ENCODE measurements around the gene EPN1.
"Not testable (repeated sequence)": the region's sequence is repeated elsewhere in the genome, so short reads cannot be mapped to it uniquely, and the experiment has no call there.

EPN1 gene

GRCh38 chr19:55704494-55705245 lies 29.6 kb downstream of the EPN1 start:
- Histone ChIP-seq H3K9ac (ENCODE audit: low read length) (no peak overlapping the region), H3K4me1 (ENCODE audit: insufficient read depth, low read length) (no peaks in the 10 kb centered on the region), H3K27me3 (ENCODE audit: control insufficient read depth in 1 of 2, insufficient read depth in 2 of 2, low read length in 2 of 2) (no peaks in the 10 kb centered on the region), H3K36me3 (ENCODE audit: insufficient read depth, low read length) (peaks cover 6% of the 10 kb centered on the region), H3K9me3 (ENCODE audit: low read length) (no peaks in the 10 kb centered on the region), H3K27ac (ENCODE audit: low read depth, low read length) (no peak overlapping the region), H3K4me3 (ENCODE audit: low read depth in 1 of 2, low read length in 2 of 2) (no peak overlapping the region)

DNA sequence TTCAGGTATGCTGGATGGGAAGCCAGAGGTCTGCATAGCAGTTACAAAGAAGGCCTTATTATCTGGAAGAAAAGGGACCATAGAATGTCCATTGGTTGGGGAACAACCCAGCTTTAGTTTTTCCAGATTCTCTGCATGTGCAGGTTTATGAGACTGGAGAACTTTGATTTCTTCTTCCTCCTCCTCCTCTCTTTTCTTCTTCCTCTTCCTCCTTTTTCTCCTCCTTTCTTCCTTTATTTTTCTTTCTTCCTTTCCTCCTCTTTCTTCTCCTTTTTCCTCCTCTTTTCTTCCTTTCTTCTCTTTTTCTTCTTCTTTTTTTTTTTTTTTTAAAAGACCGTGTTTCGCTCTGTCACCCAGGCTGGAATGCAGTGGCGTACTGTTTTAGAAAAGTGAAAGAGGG lies 30.9 kb downstream of the EPN1 start:
- Histone ChIP-seq H3K27ac (ENCODE audit: low read depth, low read length) (no peak overlapping the region), H3K4me1 (ENCODE audit: insufficient read depth, low read length) (no peaks in the 10 kb centered on the region), H3K9ac (ENCODE audit: low read length) (no peak overlapping the region), H3K27me3 (ENCODE audit: control insufficient read depth in 1 of 2, insufficient read depth in 2 of 2, low read length in 2 of 2) (no peaks in the 10 kb centered on the region), H3K36me3 (ENCODE audit: insufficient read depth, low read length) (no peaks in the 10 kb centered on the region), H3K4me3 (ENCODE audit: low read depth in 1 of 2, low read length in 2 of 2) (no peak overlapping the region), H3K9me3 (ENCODE audit: low read length) (no peaks in the 10 kb centered on the region)

GRCh38 chr19:55711719-55712118 lies 36.7 kb downstream of the EPN1 start:
- no peak overlapping the region for H3K9ac ChIP-seq (ENCODE audit: low read length)
- no peaks in the 10 kb centered on the region for H3K27me3 ChIP-seq (ENCODE audit: control insufficient read depth in 1 of 2, insufficient read depth in 2 of 2, low read length in 2 of 2)
- H3K4me3 ChIP-seq (ENCODE audit: low read depth in 1 of 2, low read length in 2 of 2), result no peak overlapping the region
- no peaks in the 10 kb centered on the region for H3K9me3 ChIP-seq (ENCODE audit: low read length)
- no peaks in the 10 kb centered on the region for H3K4me1 ChIP-seq (ENCODE audit: insufficient read depth, low read length)
- no peaks in the 10 kb centered on the region for H3K36me3 ChIP-seq (ENCODE audit: insufficient read depth, low read length)
- H3K27ac ChIP-seq (ENCODE audit: low read depth, low read length), result no peak overlapping the region

GRCh38 chr19:55712804-55713631 lies 38.0 kb downstream of the EPN1 start:
- H3K9me3 ChIP-seq (ENCODE audit: low read length), result no peaks in the 10 kb centered on the region
- no peaks in the 10 kb centered on the region for H3K4me1 ChIP-seq (ENCODE audit: insufficient read depth, low read length)
- H3K4me3 ChIP-seq (ENCODE audit: low read depth in 1 of 2, low read length in 2 of 2), result no peak overlapping the region
- H3K9ac ChIP-seq (ENCODE audit: low read length), result no peak overlapping the region
- no peaks in the 10 kb centered on the region for H3K27me3 ChIP-seq (ENCODE audit: control insufficient read depth in 1 of 2, insufficient read depth in 2 of 2, low read length in 2 of 2)
- no peak overlapping the region for H3K27ac ChIP-seq (ENCODE audit: low read depth, low read length)
- no peaks in the 10 kb centered on the region for H3K36me3 ChIP-seq (ENCODE audit: insufficient read depth, low read length)

GRCh38 chr19:55716531-55716930 lies 41.5 kb downstream of the EPN1 start:
- Histone ChIP-seq H3K9me3 (ENCODE audit: low read length) (no peaks in the 10 kb centered on the region), H3K4me3 (ENCODE audit: low read depth in 1 of 2, low read length in 2 of 2) (no peak overlapping the region), H3K27ac (ENCODE audit: low read depth, low read length) (no peak overlapping the region), H3K4me1 (ENCODE audit: insufficient read depth, low read length) (no peaks in the 10 kb centered on the region), H3K36me3 (ENCODE audit: insufficient read depth, low read length) (no peaks in the 10 kb centered on the region), H3K27me3 (ENCODE audit: control insufficient read depth in 1 of 2, insufficient read depth in 2 of 2, low read length in 2 of 2) (peaks cover 4 to 7% of the 10 kb centered on the region in 2 donors), H3K9ac (ENCODE audit: low read length) (no peak overlapping the region)

- Histone ChIP-seq H3K4me1 (ENCODE audit: insufficient read depth, low read length) (no peaks in the 10 kb centered on the region), H3K27ac (ENCODE audit: low read depth, low read length) (no peak overlapping the region), H3K36me3 (ENCODE audit: insufficient read depth, low read length) (no peaks in the 10 kb centered on the region), H3K9ac (ENCODE audit: low read length) (no peak overlapping the region), H3K4me3 (ENCODE audit: low read depth in 1 of 2, low read length in 2 of 2) (no peak overlapping the region), H3K9me3 (ENCODE audit: low read length) (no peaks in the 10 kb centered on the region), H3K27me3 (ENCODE audit: control insufficient read depth in 1 of 2, insufficient read depth in 2 of 2, low read length in 2 of 2) (peaks cover 4 to 7% of the 10 kb centered on the region in 2 donors)
These were observed 42.2 kb downstream of the EPN1 start for GRCh38 chr19:55717251-55717650.

DNA sequence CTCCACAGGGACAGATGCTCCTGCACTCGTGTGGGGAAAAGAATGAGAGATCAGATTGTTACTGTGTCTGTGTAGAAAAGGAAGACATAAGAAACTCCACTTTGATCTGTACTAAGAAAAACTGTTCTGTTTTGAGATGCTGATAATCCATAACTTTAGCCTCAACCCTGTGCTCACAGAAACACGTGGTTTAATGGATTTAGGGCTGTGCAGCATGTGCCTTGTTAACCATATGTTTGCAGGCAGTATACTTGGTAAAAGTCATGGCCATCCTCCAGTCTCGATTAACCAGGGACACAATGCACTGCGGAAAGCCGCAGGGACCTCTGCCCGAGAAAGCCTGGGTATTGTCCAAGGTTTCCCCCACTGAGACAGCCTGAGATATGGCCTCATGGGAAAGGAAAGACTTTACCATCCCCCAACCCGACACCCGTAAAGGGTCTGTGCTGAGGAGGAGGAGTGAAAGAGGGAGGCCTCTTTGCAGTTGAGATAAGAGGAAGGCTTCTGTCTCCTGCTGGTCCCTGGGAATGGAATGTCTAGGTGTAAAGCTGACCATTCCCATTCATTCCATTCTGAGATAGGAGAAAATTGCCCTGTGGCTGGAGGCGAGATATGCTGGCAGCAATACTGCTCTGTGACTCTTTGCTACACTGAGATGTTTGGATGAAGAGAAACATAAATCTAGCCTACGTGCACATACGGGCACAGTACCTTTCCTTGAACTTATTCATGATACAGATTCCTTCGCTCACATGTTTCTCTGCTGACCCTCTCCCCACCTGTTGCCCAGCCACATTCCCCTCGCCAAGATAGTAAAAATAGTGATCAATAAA lies 43.1 kb downstream of the EPN1 start:
- not testable (repeated sequence) for H3K9ac ChIP-seq (ENCODE audit: low read length); H3K36me3 ChIP-seq (ENCODE audit: insufficient read depth, low read length); H3K27me3 ChIP-seq (ENCODE audit: control insufficient read depth in 1 of 2, insufficient read depth in 2 of 2, low read length in 2 of 2); H3K9me3 ChIP-seq (ENCODE audit: low read length); H3K4me3 ChIP-seq (ENCODE audit: low read depth in 1 of 2, low read length in 2 of 2); H3K27ac ChIP-seq (ENCODE audit: low read depth, low read length); H3K4me1 ChIP-seq (ENCODE audit: insufficient read depth, low read length)

DNA sequence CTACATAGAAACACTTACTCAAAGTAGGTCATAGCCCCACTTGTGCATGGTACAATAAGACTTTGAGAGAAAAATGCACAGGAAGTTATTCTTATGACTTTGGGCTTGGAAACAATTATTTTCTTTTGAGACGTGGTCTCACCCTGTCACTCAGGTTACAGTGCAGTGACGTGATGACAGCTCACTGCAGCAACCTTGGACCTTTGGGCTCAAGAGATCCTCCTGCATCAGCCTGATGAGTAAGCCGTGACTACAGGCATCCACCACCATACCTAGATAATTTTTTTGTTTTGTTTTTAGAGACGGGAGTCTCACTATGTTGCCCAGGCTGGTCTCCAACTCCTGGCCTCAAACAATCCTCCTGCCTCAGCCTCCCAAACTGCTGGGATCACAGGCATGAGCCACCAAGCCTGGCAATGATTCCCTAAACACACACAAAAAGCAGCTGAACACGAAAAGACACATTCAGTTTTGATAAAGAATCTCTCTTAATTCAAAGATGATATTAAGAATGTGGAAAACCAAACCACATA lies 45.3 kb downstream of the EPN1 start:
- H3K36me3 ChIP-seq (ENCODE audit: insufficient read depth, low read length), result no peaks in the 10 kb centered on the region
- H3K27me3 ChIP-seq (ENCODE audit: control insufficient read depth in 1 of 2, insufficient read depth in 2 of 2, low read length in 2 of 2), result peaks cover 4 to 7% of the 10 kb centered on the region in 2 donors
- no peak overlapping the region for H3K27ac ChIP-seq (ENCODE audit: low read depth, low read length)
- H3K4me3 ChIP-seq (ENCODE audit: low read depth in 1 of 2, low read length in 2 of 2), result no peak overlapping the region
- H3K9ac ChIP-seq (ENCODE audit: low read length), result no peak overlapping the region
- H3K9me3 ChIP-seq (ENCODE audit: low read length), result no peaks in the 10 kb centered on the region
- no peaks in the 10 kb centered on the region for H3K4me1 ChIP-seq (ENCODE audit: insufficient read depth, low read length)

GRCh38 chr19:55720801-55721200 lies 45.8 kb downstream of the EPN1 start:
- Histone ChIP-seq H3K4me1 (ENCODE audit: insufficient read depth, low read length) (no peaks in the 10 kb centered on the region), H3K27ac (ENCODE audit: low read depth, low read length) (no peak overlapping the region), H3K9ac (ENCODE audit: low read length) (no peak overlapping the region), H3K9me3 (ENCODE audit: low read length) (no peaks in the 10 kb centered on the region), H3K4me3 (ENCODE audit: low read depth in 1 of 2, low read length in 2 of 2) (no peak overlapping the region), H3K27me3 (ENCODE audit: control insufficient read depth in 1 of 2, insufficient read depth in 2 of 2, low read length in 2 of 2) (peaks cover 4 to 7% of the 10 kb centered on the region in 2 donors), H3K36me3 (ENCODE audit: insufficient read depth, low read length) (no peaks in the 10 kb centered on the region)

- Histone ChIP-seq H3K4me1 (ENCODE audit: insufficient read depth, low read length) (no peaks in the 10 kb centered on the region), H3K36me3 (ENCODE audit: insufficient read depth, low read length) (no peaks in the 10 kb centered on the region), H3K4me3 (ENCODE audit: low read depth in 1 of 2, low read length in 2 of 2) (no peak overlapping the region), H3K27me3 (ENCODE audit: control insufficient read depth in 1 of 2, insufficient read depth in 2 of 2, low read length in 2 of 2) (peaks cover 4 to 7% of the 10 kb centered on the region in 2 donors), H3K27ac (ENCODE audit: low read depth, low read length) (no peak overlapping the region), H3K9ac (ENCODE audit: low read length) (no peak overlapping the region), H3K9me3 (ENCODE audit: low read length) (no peaks in the 10 kb centered on the region)
These were observed 48.5 kb downstream of the EPN1 start for GRCh38 chr19:55723491-55723890.

DNA sequence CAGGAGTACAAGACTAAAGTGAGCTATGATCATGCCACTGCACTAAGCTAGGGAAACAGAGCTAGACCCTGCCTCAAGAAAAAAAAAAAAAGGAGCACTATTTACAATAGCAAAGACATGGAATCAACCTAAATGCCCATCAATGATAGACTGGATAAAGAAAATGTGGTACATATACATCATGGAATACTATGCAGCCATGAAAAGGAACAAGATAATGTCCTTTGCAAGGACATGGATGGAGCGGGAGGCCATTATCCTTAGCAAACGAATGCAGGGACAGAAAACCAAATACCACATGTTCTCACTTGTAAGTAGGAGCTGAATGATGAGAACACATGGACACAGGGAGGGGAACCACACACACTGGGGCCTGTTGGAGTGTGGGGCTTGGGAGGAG lies 55.4 kb downstream of the EPN1 start:
- not testable (repeated sequence) for H3K4me3 ChIP-seq (ENCODE audit: low read depth in 1 of 2, low read length in 2 of 2); H3K27ac ChIP-seq (ENCODE audit: low read depth, low read length); H3K27me3 ChIP-seq (ENCODE audit: control insufficient read depth in 1 of 2, insufficient read depth in 2 of 2, low read length in 2 of 2); H3K36me3 ChIP-seq (ENCODE audit: insufficient read depth, low read length); H3K9ac ChIP-seq (ENCODE audit: low read length); H3K4me1 ChIP-seq (ENCODE audit: insufficient read depth, low read length); H3K9me3 ChIP-seq (ENCODE audit: low read length)
